MM.1S (cell line): ENCODE data around the gene ENOX2.

Experiments used
- DNase-seq: peaks from one replicate; pipeline ENCODE4 v3.0.0-alpha.2; 2015
- H2AFZ ChIP-seq: fragments of 300-600 bp; sonication (generic); 2 replicates; pipeline ENCODE4 v1.6.0; 2016; ENCODE audit warnings: antibody characterized with exemption, low read length
- H3F3A ChIP-seq: fragments of 300-600 bp; sonication (generic); 2 replicates; pipeline ENCODE4 v1.6.1; 2016; ENCODE audit warnings: mild to moderate bottlenecking, antibody characterized with exemption, low read length, moderate library complexity, mixed read lengths; ENCODE audit not compliant: insufficient read depth
- H3K27ac ChIP-seq: fragments of 300-600 bp; sonication (generic); 2 replicates; pipeline ENCODE4 v1.5.1; 2016; ENCODE audit warnings: mild to moderate bottlenecking, low read length
- H3K27me3 ChIP-seq: fragments of 300-600 bp; sonication (generic); replicated peaks from 2 replicates; pipeline ENCODE4 v1.6.0; 2016; ENCODE audit warnings: low read length; ENCODE audit not compliant: insufficient read depth
- H3K36me3 ChIP-seq: fragments of 300-600 bp; sonication (generic); replicated peaks from 2 replicates; pipeline ENCODE4 v1.6.1; 2016; ENCODE audit warnings: mild to moderate bottlenecking, low read length, mixed read lengths; ENCODE audit not compliant: insufficient read depth
- H3K4me1 ChIP-seq: fragments of 300-600 bp; sonication (generic); 2 replicates; pipeline ENCODE4 v1.6.1; 2016; ENCODE audit warnings: low read length, mixed read lengths
- H3K4me2 ChIP-seq: fragments of 300-600 bp; sonication (generic); 2 replicates; pipeline ENCODE4 v1.6.0; 2016; ENCODE audit warnings: low read depth, low read length
- H3K4me3 ChIP-seq: fragments of 300-600 bp; sonication (generic); 2 replicates; pipeline ENCODE4 v1.5.1; 2016; ENCODE audit warnings: low read length, mixed read lengths
- H3K79me2 ChIP-seq: fragments of 300-600 bp; sonication (generic); 2 replicates; pipeline ENCODE4 v1.6.1; 2016; ENCODE audit warnings: mixed run types, low read length, mixed read lengths
- H3K9ac ChIP-seq: fragments of 300-600 bp; sonication (generic); 2 replicates; pipeline ENCODE4 v1.6.1; 2016; ENCODE audit warnings: low read length, mixed read lengths
- H3K9me2 ChIP-seq: fragments of 300-600 bp; sonication (generic); replicated peaks from 2 replicates; pipeline ENCODE4 v1.6.1; 2016; ENCODE audit warnings: mild to moderate bottlenecking, low read length, mixed read lengths; ENCODE audit not compliant: insufficient read depth
- H3K9me3 ChIP-seq: fragments of 300-600 bp; sonication (generic); replicated peaks from 2 replicates; pipeline ENCODE4 v1.6.1; 2016; ENCODE audit warnings: mild to moderate bottlenecking, low read length, mixed read lengths; ENCODE audit not compliant: insufficient read depth
- H4K20me1 ChIP-seq: fragments of 300-600 bp; sonication (generic); 2 replicates; pipeline ENCODE4 v1.6.1; 2016; ENCODE audit warnings: mild to moderate bottlenecking, low read length, moderate library complexity, mixed read lengths; ENCODE audit not compliant: insufficient read depth
- CTCF ChIP-seq: fragments of 300-600 bp; sonication (generic); IDR thresholded peaks from 2 replicates; pipeline ENCODE4 v1.5.1; 2016; ENCODE audit warnings: antibody characterized with exemption, low read length, mixed read lengths
- EZH2 ChIP-seq: fragments of 300-600 bp; sonication (generic); optimal IDR thresholded peaks from 2 replicates; pipeline ENCODE3; 2017; ENCODE audit warnings: low read depth, mild to moderate bottlenecking, antibody characterized with exemption, low read length, mixed read lengths
- EZH2phosphoT487 ChIP-seq: fragments of 300-600 bp; sonication (generic); IDR thresholded peaks from 2 replicates; pipeline ENCODE4 v1.6.1; 2018; ENCODE audit warnings: antibody characterized with exemption, low read length

ENOX2 gene

GRCh38 chrX:130682990-130683389, 220.0 kb downstream of the ENOX2 start:
- TF ChIP-seq EZH2 (no peak), EZH2phosphoT487 (no peak), CTCF (no peak)
- no peak overlapping the region for H3K4me3 ChIP-seq
- H3K79me2 ChIP-seq, result no peaks in the 10 kb centered on the region
- no peaks in the 10 kb centered on the region for H3K36me3 ChIP-seq
- H3K27ac ChIP-seq, result no peak overlapping the region
- no peaks in the 10 kb centered on the region for H4K20me1 ChIP-seq
- no peaks in the 10 kb centered on the region for H3K4me1 ChIP-seq
- no peaks in the 10 kb centered on the region for H3F3A ChIP-seq
- H2AFZ ChIP-seq, result no peak overlapping the region
- no peak overlapping the region for H3K9ac ChIP-seq
- no peaks in the 10 kb centered on the region for H3K9me3 ChIP-seq
- DNase-seq, result no peak
- no peaks in the 10 kb centered on the region for H3K9me2 ChIP-seq
- no peaks in the 10 kb centered on the region for H3K27me3 ChIP-seq
- no peak overlapping the region for H3K4me2 ChIP-seq

- no peaks in the 10 kb centered on the region for H4K20me1 ChIP-seq
- no peaks in the 10 kb centered on the region for H3K36me3 ChIP-seq
- H3K9me3 ChIP-seq, result no peaks in the 10 kb centered on the region
- no peak overlapping the region for H3K27ac ChIP-seq
- H3F3A ChIP-seq, result no peaks in the 10 kb centered on the region
- H3K4me3 ChIP-seq, result no peak overlapping the region
- no peaks in the 10 kb centered on the region for H3K9me2 ChIP-seq
- H3K9ac ChIP-seq, result no peak overlapping the region
- TF ChIP-seq EZH2phosphoT487 (no peak), CTCF (no peak), EZH2 (no peak)
- H3K4me1 ChIP-seq, result no peaks in the 10 kb centered on the region
- H3K27me3 ChIP-seq, result no peaks in the 10 kb centered on the region
- DNase-seq, result no peak
- no peak overlapping the region for H3K4me2 ChIP-seq
- H3K79me2 ChIP-seq, result no peaks in the 10 kb centered on the region
- H2AFZ ChIP-seq, result no peak overlapping the region
Observed at GRCh38 chrX:130680164-130681035, 222.6 kb downstream of the ENOX2 start.

- Histone ChIP-seq H3K9me2 (no peaks in the 10 kb centered on the region), H3K9ac (no peak overlapping the region), H3K27me3 (no peaks in the 10 kb centered on the region), H3K4me3 (no peak overlapping the region), H3K79me2 (no peaks in the 10 kb centered on the region), H2AFZ (no peak overlapping the region), H3K27ac (no peak overlapping the region), H4K20me1 (no peaks in the 10 kb centered on the region), H3F3A (no peaks in the 10 kb centered on the region), H3K9me3 (no peaks in the 10 kb centered on the region), H3K4me2 (no peak overlapping the region), H3K36me3 (no peaks in the 10 kb centered on the region), H3K4me1 (no peaks in the 10 kb centered on the region)
- TF ChIP-seq EZH2 (no peak), CTCF (no peak), EZH2phosphoT487 (no peak)
- DNase-seq, result no peak
Observed at GRCh38 chrX:130676861-130677260, 226.1 kb downstream of the ENOX2 start.
